Mucosa of descending colon (tissue), 3 donors: ENCODE data around the gene UBALD1. TPM values are rescaled to one million over a fixed set of nuclear protein-coding genes. Genes with fewer than 3 reads are reported as not detected.

Experiments used
- ATAC-seq: fragments of 200-7000 bp; cut with Tn5 transposase; one replicate; pipeline ENCODE4 v1.9.1; 2020; ENCODE audit warnings: mild to moderate bottlenecking, moderate library complexity
- DNase-seq, 3 donors: peaks; one replicate each; pipeline ENCODE4 v3.0.0-alpha.2; 2020
- H3K36me3 ChIP-seq: fragments of 200-600 bp; one replicate; pipeline ENCODE4 v1.8.0; 2021; ENCODE audit warnings: low read depth, mild to moderate bottlenecking
- H3K4me1 ChIP-seq: fragments of 200-600 bp; one replicate; pipeline ENCODE4 v1.8.0; 2021; ENCODE audit warnings: low read depth, mild to moderate bottlenecking
- H3K4me3 ChIP-seq: fragments of 200-600 bp; one replicate; pipeline ENCODE4 v1.8.0; 2021; ENCODE audit warnings: mild to moderate bottlenecking
- H3K9me3 ChIP-seq: fragments of 200-600 bp; one replicate; pipeline ENCODE4 v1.8.0; 2021; ENCODE audit warnings: mild to moderate bottlenecking
- CTCF ChIP-seq: fragments of 200-600 bp; IDR thresholded peaks from one replicate; pipeline ENCODE4 v1.8.0; 2022; ENCODE audit warnings: antibody characterized with exemption, mild to moderate bottlenecking
- intact Hi-C, 2 donors: fragments of 100-400 bp; cut with DNase I in 1 of 2; cut with micrococcal nuclease in 1 of 2; formaldehyde crosslinking; loops; one replicate each; pipeline versions ENCODE4 v1.11.0 to v1.11.1; 2022; cut with DNase I, micrococcal nuclease
- total RNA-seq, 3 donors: library from RNA; stranded (reverse); fragmentation: NEBNext Ultra II Directional in 2 of 3; extraction: Animal tissue kit (Norgen Biotek cat#: 25700) in 2 of 3; gene quantifications; one replicate each; pipeline versions ENCODE4 v1.2.1 to v1.2.4, GENCODE V29; 2021 to 2023
- donor health status: DM: no; HTN: no; CAD: no; lungs with moderate emphysema.
- donor health status: DM: no; HTN: no; CAD: no.
- donor health status: DM: no; HTN: yes; CAD: no.

The UBALD1 gene
- total RNA-seq, 3 donors from 2014 or later: 21.3 to 38.8 (median 22.5) TPM

DNA sequence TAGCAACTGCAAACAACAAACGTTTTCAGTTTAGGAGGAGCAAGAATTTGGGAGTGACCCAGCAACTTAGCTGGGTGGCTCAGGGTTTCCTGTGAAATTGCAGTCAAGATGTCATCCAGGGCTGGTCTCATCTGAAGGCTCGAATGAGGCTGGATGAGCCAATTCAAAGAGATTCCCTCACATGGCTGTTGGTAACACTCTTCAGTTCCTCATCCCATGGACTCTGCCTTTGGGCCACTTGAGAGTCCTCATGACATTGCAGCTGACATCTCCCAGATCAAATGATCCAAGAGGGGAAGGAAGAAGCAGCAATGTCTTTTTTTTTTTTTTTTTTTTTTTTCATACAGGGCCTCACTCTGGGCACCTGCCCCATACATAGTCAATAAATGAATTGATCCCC is 26.3 kb downstream of the UBALD1 start:
- Histone ChIP-seq H3K36me3 (no peaks in the 10 kb centered on the region), H3K9me3 (no peaks in the 10 kb centered on the region), H3K4me3 (no peak overlapping the region), H3K4me1 (no peaks in the 10 kb centered on the region)
- DNase-seq: no peak
- no peak for ATAC-seq
- no peak for TF ChIP-seq CTCF
- intact Hi-C loops: no loop called here

GRCh38 chr16:4586291-4586690 is 28.4 kb downstream of the UBALD1 start:
- intact Hi-C loops: no loop called here
- no peak for TF ChIP-seq CTCF

GRCh38 chr16:4583906-4584305 is 30.8 kb downstream of the UBALD1 start:
- ATAC-seq (no peak), DNase-seq (no peak)
- Histone ChIP-seq H3K4me1 (no peaks in the 10 kb centered on the region), H3K4me3 (no peak overlapping the region), H3K36me3 (no peaks in the 10 kb centered on the region), H3K9me3 (no peaks in the 10 kb centered on the region)
- intact Hi-C loops: no loop called here
- TF ChIP-seq CTCF: no peak

More at GRCh38 chr16:4586291-4586690, 28.4 kb downstream of the UBALD1 start:
- Histone ChIP-seq H3K4me3 (no peak overlapping the region), H3K36me3 (no peaks in the 10 kb centered on the region), H3K4me1 (no peaks in the 10 kb centered on the region), H3K9me3 (no peaks in the 10 kb centered on the region)
- no peak for ATAC-seq
- DNase-seq: no peak

DNA sequence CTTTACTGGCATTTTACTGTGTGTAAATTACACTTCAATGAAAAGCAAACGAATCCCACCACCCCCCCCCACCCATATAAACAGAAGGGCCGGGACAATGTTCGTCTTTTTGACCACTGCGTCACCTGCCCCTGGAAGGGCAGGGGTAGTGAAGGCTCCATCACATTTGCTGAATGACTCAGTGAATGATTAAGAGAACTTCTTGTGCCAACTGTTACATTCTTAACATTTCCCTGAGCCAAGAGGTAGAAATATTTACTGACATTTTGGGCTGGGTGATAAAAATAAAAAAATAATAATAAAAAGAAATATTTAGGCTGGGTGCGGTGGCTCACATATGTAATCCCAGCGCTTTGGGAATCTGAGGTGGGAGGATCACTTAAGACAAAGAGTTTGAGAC is 34.4 kb downstream of the UBALD1 start:
- H3K9me3 ChIP-seq: no peaks in the 10 kb centered on the region
- ATAC-seq (no peak), DNase-seq (no peak)
- intact Hi-C loops: no loop called here
- no peaks in the 10 kb centered on the region for H3K4me1 ChIP-seq
- no peaks in the 10 kb centered on the region for H3K36me3 ChIP-seq
- TF ChIP-seq CTCF: no peak
- no peak overlapping the region for H3K4me3 ChIP-seq

GRCh38 chr16:4578961-4579530 is 35.6 kb downstream of the UBALD1 start:
- DNase-seq (no peak), ATAC-seq (no peak)
- Histone ChIP-seq H3K4me3 (no peak overlapping the region), H3K4me1 (no peaks in the 10 kb centered on the region), H3K9me3 (no peaks in the 10 kb centered on the region), H3K36me3 (no peaks in the 10 kb centered on the region)
- intact Hi-C loops: no loop called here
- TF ChIP-seq CTCF: no peak

GRCh38 chr16:4576008-4576407 is 38.7 kb downstream of the UBALD1 start:
- H3K4me1 ChIP-seq: no peaks in the 10 kb centered on the region
- no peak for ATAC-seq
- no peaks in the 10 kb centered on the region for H3K9me3 ChIP-seq
- H3K36me3 ChIP-seq: no peaks in the 10 kb centered on the region
- intact Hi-C loops: no loop called here
- H3K4me3 ChIP-seq: no peak overlapping the region
- no peak for DNase-seq
- no peak for TF ChIP-seq CTCF
